SK-N-SH treated with all-trans-retinoic acid at 6 μM for 48 hours (cell line): ENCODE data around the gene TMPRSS5.

ENCODE experiments used
- ATAC-seq: fragments of 200-7000 bp; cut with Tn5 transposase; 3 replicates; pipeline ENCODE4 v1.9.1; 2020; ENCODE audit warnings: mild to moderate bottlenecking, moderate library complexity
- ARNTL ChIP-seq: fragments of 450-650 bp; formaldehyde crosslinking; IDR thresholded peaks from 2 replicates; pipeline ENCODE4 v1.5.0; 2020; ENCODE audit warnings: low read depth, mild to moderate bottlenecking, moderate library complexity, borderline replicate concordance
- BACH2 ChIP-seq: fragments of 250-450 bp; sonication (Bioruptor Pico); IDR thresholded peaks from 2 replicates; pipeline ENCODE4 v1.9.0; 2021; ENCODE audit warnings: mild to moderate bottlenecking, borderline replicate concordance
- CSDC2 ChIP-seq: fragments of 250-450 bp; sonication (Bioruptor Pico); IDR thresholded peaks from 2 replicates; pipeline ENCODE4 v1.5.0; 2020; ENCODE audit warnings: mild to moderate bottlenecking, moderate library complexity
- CSRNP3 ChIP-seq: fragments of 250-450 bp; sonication (Bioruptor Pico); IDR thresholded peaks from 2 replicates; pipeline ENCODE4 v1.5.1; 2021; ENCODE audit warnings: mild to moderate bottlenecking, moderate library complexity
- ESRRG ChIP-seq: fragments of 250-450 bp; sonication (Bioruptor Pico); IDR thresholded peaks from 2 replicates; pipeline ENCODE4 v1.6.1; 2021; ENCODE audit warnings: mild to moderate bottlenecking
- ISL1 ChIP-seq: fragments of 250-450 bp; sonication (Bioruptor Pico); IDR thresholded peaks from 2 replicates; pipeline ENCODE4 v2.1.2; 2022; ENCODE audit warnings: mild to moderate bottlenecking, moderate library complexity
- OSR1 ChIP-seq: fragments of 250-450 bp; sonication (Bioruptor Pico); IDR thresholded peaks from 2 replicates; pipeline ENCODE4 v1.8.0; 2022; ENCODE audit warnings: moderate library complexity, mild to moderate bottlenecking, inconsistent platforms
- PATZ1 ChIP-seq: fragments of 250-450 bp; sonication (Bioruptor Pico); IDR thresholded peaks from 2 replicates; pipeline ENCODE4 v1.8.0; 2020; ENCODE audit warnings: mild to moderate bottlenecking, moderate library complexity, borderline replicate concordance
- PPARA ChIP-seq: fragments of 250-450 bp; sonication (Bioruptor Pico); IDR thresholded peaks from 2 replicates; pipeline ENCODE4 v1.5.0; 2020; ENCODE audit warnings: mild to moderate bottlenecking, borderline replicate concordance
- RARB ChIP-seq: fragments of 250-450 bp; sonication (Bioruptor Pico); IDR thresholded peaks from 2 replicates; pipeline ENCODE4 v1.8.0; 2021; ENCODE audit warnings: mild to moderate bottlenecking, moderate library complexity
- SNAI2 ChIP-seq: fragments of 250-450 bp; sonication (Bioruptor Pico); IDR thresholded peaks from 2 replicates; pipeline ENCODE4 v1.5.0; 2020; ENCODE audit warnings: mild to moderate bottlenecking, moderate library complexity
- TOX ChIP-seq: fragments of 250-450 bp; sonication (Bioruptor Pico); IDR thresholded peaks from 2 replicates; pipeline ENCODE4 v1.8.0; 2021; ENCODE audit warnings: mild to moderate bottlenecking, moderate library complexity, borderline replicate concordance
- ZC3H10 ChIP-seq: fragments of 250-450 bp; sonication (Bioruptor Pico); IDR thresholded peaks from 2 replicates; pipeline ENCODE4 v1.5.1; 2021; ENCODE audit warnings: mild to moderate bottlenecking, moderate library complexity
- ZFP3 ChIP-seq: fragments of 250-450 bp; sonication (Bioruptor Pico); IDR thresholded peaks from 2 replicates; pipeline ENCODE4 v1.5.0; 2020; ENCODE audit warnings: mild to moderate bottlenecking, moderate library complexity
- ZFP30 ChIP-seq: fragments of 450-650 bp; formaldehyde crosslinking; IDR thresholded peaks from 2 replicates; pipeline ENCODE4 v1.5.0; 2022; ENCODE audit warnings: mild to moderate bottlenecking, moderate library complexity
- ZNF565 ChIP-seq: fragments of 450-650 bp; formaldehyde crosslinking; conservative IDR thresholded peaks from 2 replicates; pipeline ENCODE4 v1.5.0; 2020; ENCODE audit warnings: low read depth, mild to moderate bottlenecking, moderate library complexity
- ZNF70 ChIP-seq: fragments of 450-650 bp; formaldehyde crosslinking; IDR thresholded peaks from 2 replicates; pipeline ENCODE4 v1.5.0; 2020; ENCODE audit warnings: mild to moderate bottlenecking, moderate library complexity
- ZNF8 ChIP-seq: fragments of 450-650 bp; formaldehyde crosslinking; IDR thresholded peaks from 2 replicates; pipeline ENCODE4 v1.5.0; 2020; ENCODE audit warnings: mild to moderate bottlenecking, moderate library complexity
- TF ChIP-seq, protein P1 (sequence below): fragments of 250-450 bp; sonication (Bioruptor Pico); IDR thresholded peaks from 2 replicates; pipeline ENCODE4 v1.8.0; 2021; ENCODE audit warnings: low read depth, mild to moderate bottlenecking, moderate library complexity, borderline replicate concordance

The TMPRSS5 gene

GRCh38 chr11:113724778-113725177 lies 18.7 kb upstream of the TMPRSS5 start:
- no peak for ATAC-seq
- TF ChIP-seq ZC3H10 (CRISPR knock-in tag) (no peak), CSRNP3 (CRISPR knock-in tag) (no peak), TOX (no peak), PATZ1 (CRISPR knock-in tag) (no peak), RARB (no peak), SNAI2 (no peak), ZFP3 (no peak), ZFP30 (no peak), OSR1 (CRISPR knock-in tag) (no peak), ZNF8 (CRISPR knock-in tag) (no peak), PPARA (CRISPR knock-in tag) (no peak), ARNTL (CRISPR knock-in tag) (no peak), ESRRG (CRISPR knock-in tag) (no peak), ZNF565 (no peak), BACH2 (CRISPR knock-in tag) (no peak)
- TF ChIP-seq, protein P1, sequence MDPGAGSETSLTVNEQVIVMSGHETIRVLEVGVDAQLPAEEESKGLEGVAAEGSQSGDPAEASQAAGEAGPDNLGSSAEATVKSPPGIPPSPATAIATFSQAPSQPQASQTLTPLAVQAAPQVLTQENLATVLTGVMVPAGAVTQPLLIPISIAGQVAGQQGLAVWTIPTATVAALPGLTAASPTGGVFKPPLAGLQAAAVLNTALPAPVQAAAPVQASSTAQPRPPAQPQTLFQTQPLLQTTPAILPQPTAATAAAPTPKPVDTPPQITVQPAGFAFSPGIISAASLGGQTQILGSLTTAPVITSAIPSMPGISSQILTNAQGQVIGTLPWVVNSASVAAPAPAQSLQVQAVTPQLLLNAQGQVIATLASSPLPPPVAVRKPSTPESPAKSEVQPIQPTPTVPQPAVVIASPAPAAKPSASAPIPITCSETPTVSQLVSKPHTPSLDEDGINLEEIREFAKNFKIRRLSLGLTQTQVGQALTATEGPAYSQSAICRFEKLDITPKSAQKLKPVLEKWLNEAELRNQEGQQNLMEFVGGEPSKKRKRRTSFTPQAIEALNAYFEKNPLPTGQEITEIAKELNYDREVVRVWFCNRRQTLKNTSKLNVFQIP, result no peak

GRCh38 chr11:113723787-113724186 lies 17.7 kb upstream of the TMPRSS5 start:
- no peak for ATAC-seq
- no peak for TF ChIP-seq ZNF565
- TF ChIP-seq, protein P1, result no peak
- TF ChIP-seq ZFP30, result no peak
- TF ChIP-seq ESRRG (CRISPR knock-in tag), result no peak

DNA sequence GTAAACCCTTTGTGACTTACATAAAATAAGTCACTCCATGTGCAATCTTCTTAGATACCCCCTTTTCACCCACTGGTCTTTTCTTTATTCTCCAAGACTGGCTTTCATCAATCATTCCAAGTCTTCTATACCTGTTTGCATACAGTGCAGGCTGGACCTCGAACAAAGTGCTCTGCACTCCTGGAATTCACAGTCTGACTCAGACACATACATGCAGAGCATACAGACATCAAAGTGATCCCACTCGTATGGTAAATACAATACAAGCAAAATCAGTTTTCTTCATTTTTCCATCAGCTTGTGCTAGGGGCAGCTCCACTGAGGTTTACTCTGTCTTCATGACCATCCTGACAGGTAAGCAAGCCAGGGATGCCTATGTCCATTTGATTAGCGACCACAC lies 16.8 kb upstream of the TMPRSS5 start:
- no peak for ATAC-seq
- TF ChIP-seq CSDC2 (CRISPR knock-in tag) (no peak), ZC3H10 (CRISPR knock-in tag) (no peak), ZNF8 (CRISPR knock-in tag) (no peak), TOX (no peak), SNAI2 (no peak), ZFP30 (no peak), PPARA (CRISPR knock-in tag) (no peak), BACH2 (CRISPR knock-in tag) (no peak), ISL1 (CRISPR knock-in tag) (no peak), CSRNP3 (CRISPR knock-in tag) (no peak), ZNF70 (CRISPR knock-in tag) (no peak), ZNF565 (no peak), ARNTL (CRISPR knock-in tag) (no peak), PATZ1 (CRISPR knock-in tag) (no peak)
- TF ChIP-seq, protein P1, result no peak
